ENCODE results near the gene RFX2. TPM values are rescaled to one million over a fixed set of nuclear protein-coding genes. Genes with fewer than 3 reads are reported as not detected.

Gene RFX2
- total RNA-seq, 2 experiments from 2014 or later: 4.7 to 6.0 TPM

GRCh38 chr19:6101291-6101825, 8.9 kb downstream of the RFX2 start:
- CTCF ChIA-PET: no interaction called here
- Mint-ChIP-seq H3K27ac (no peak overlapping the region), H3K9me3 (peaks cover 5% of the 10 kb centered on the region), H3K4me1 (ENCODE audit: low read depth) (peaks cover 10% of the 10 kb centered on the region), H3K4me3 (no peak overlapping the region), H3K27me3 (ENCODE audit: low read depth) (no peaks in the 10 kb centered on the region), H3K36me3 (ENCODE audit: low read depth) (peaks cover 5% of the 10 kb centered on the region)
- intact Hi-C loops (cut with micrococcal nuclease): no loop called here
- DNase-seq: no peak

GRCh38 chr19:6100284-6100915, 9.9 kb downstream of the RFX2 start:
- intact Hi-C loops (cut with micrococcal nuclease): no loop called here
- H3K36me3 Mint-ChIP-seq (ENCODE audit: low read depth): peaks cover 5% of the 10 kb centered on the region

GRCh38 chr19:6099599-6099998, 10.7 kb downstream of the RFX2 start:
- CTCF ChIA-PET: interaction anchor here (0.6 to 1.1 kb wide), 3 partner anchors 50 to 87 kb away, joined by 3 read pairs; no protein-coding TSS in a partner anchor
- H3K36me3 Mint-ChIP-seq (ENCODE audit: low read depth): peaks cover 5% of the 10 kb centered on the region
- H3K27me3 Mint-ChIP-seq (ENCODE audit: low read depth): no peaks in the 10 kb centered on the region
- intact Hi-C loops (cut with micrococcal nuclease): no loop called here
- H3K27ac Mint-ChIP-seq: no peak overlapping the region
- H3K9me3 Mint-ChIP-seq: peaks cover 5% of the 10 kb centered on the region
- peaks cover 10% of the 10 kb centered on the region for H3K4me1 Mint-ChIP-seq (ENCODE audit: low read depth)
- DNase-seq: no peak
- H3K4me3 Mint-ChIP-seq: peak overlapping the region; percentile 75

More at GRCh38 chr19:6100284-6100915, 9.9 kb downstream of the RFX2 start:
- Mint-ChIP-seq H3K27me3 (ENCODE audit: low read depth) (no peaks in the 10 kb centered on the region), H3K27ac (peak overlapping the region; percentile 81), H3K4me1 (ENCODE audit: low read depth) (peaks cover 10% of the 10 kb centered on the region), H3K4me3 (peak overlapping the region; percentile 75), H3K9me3 (peaks cover 5% of the 10 kb centered on the region)
- peak; percentile 61 for DNase-seq
- CTCF ChIA-PET: interaction anchor here (0.6 to 1.1 kb wide), 4 partner anchors 35 to 88 kb away, joined by 3 read pairs; partner anchors contain the start of gene ACSBG2

GRCh38 chr19:6099033-6099432, 11.3 kb downstream of the RFX2 start:
- Mint-ChIP-seq H3K4me1 (ENCODE audit: low read depth) (peaks cover 10% of the 10 kb centered on the region), H3K4me3 (no peak overlapping the region), H3K9me3 (peaks cover 5% of the 10 kb centered on the region), H3K27me3 (ENCODE audit: low read depth) (no peaks in the 10 kb centered on the region), H3K27ac (no peak overlapping the region), H3K36me3 (ENCODE audit: low read depth) (peaks cover 5% of the 10 kb centered on the region)
- no peak for DNase-seq
- CTCF ChIA-PET: interaction anchor here (0.6 to 1.1 kb wide), 3 partner anchors 13 to 66 kb away, joined by 3 read pairs; no protein-coding TSS in a partner anchor
- intact Hi-C loops (cut with micrococcal nuclease): no loop called here

GRCh38 chr19:6098574-6098973, 11.7 kb downstream of the RFX2 start:
- H3K4me1 Mint-ChIP-seq (ENCODE audit: low read depth): peaks cover 10% of the 10 kb centered on the region
- intact Hi-C loops (cut with micrococcal nuclease): no loop called here
- no peaks in the 10 kb centered on the region for H3K27me3 Mint-ChIP-seq (ENCODE audit: low read depth)
- H3K27ac Mint-ChIP-seq: no peak overlapping the region
- CTCF ChIA-PET: interaction anchor here (0.6 kb wide), 2 partner anchors 13 to 28 kb away, joined by 3 read pairs; no protein-coding TSS in a partner anchor
- no peak for DNase-seq
- H3K36me3 Mint-ChIP-seq (ENCODE audit: low read depth): peaks cover 5% of the 10 kb centered on the region
- H3K9me3 Mint-ChIP-seq: peaks cover 5% of the 10 kb centered on the region
- no peak overlapping the region for H3K4me3 Mint-ChIP-seq

- peaks cover 10% of the 10 kb centered on the region for H3K4me1 Mint-ChIP-seq (ENCODE audit: low read depth)
- H3K27ac Mint-ChIP-seq: no peak overlapping the region
- H3K36me3 Mint-ChIP-seq (ENCODE audit: low read depth): peaks cover 5% of the 10 kb centered on the region
- H3K27me3 Mint-ChIP-seq (ENCODE audit: low read depth): no peaks in the 10 kb centered on the region
- CTCF ChIA-PET: no interaction called here
- H3K4me3 Mint-ChIP-seq: no peak overlapping the region
- DNase-seq: no peak
- peaks cover 5% of the 10 kb centered on the region for H3K9me3 Mint-ChIP-seq
- intact Hi-C loops (cut with micrococcal nuclease): no loop called here
Measured at GRCh38 chr19:6097911-6098310, 12.4 kb downstream of the RFX2 start.

GRCh38 chr19:6095760-6096159, 14.5 kb downstream of the RFX2 start:
- peaks cover 5% of the 10 kb centered on the region for H3K9me3 Mint-ChIP-seq
- no peaks in the 10 kb centered on the region for H3K27me3 Mint-ChIP-seq (ENCODE audit: low read depth)
- H3K36me3 Mint-ChIP-seq (ENCODE audit: low read depth): peaks cover 4% of the 10 kb centered on the region
- no peak for DNase-seq
- CTCF ChIA-PET: no interaction called here
- peaks cover 7% of the 10 kb centered on the region for H3K4me1 Mint-ChIP-seq (ENCODE audit: low read depth)
- no peak overlapping the region for H3K4me3 Mint-ChIP-seq
- H3K27ac Mint-ChIP-seq: no peak overlapping the region
- intact Hi-C loops (cut with micrococcal nuclease): no loop called here

GRCh38 chr19:6092329-6093286, 17.7 kb downstream of the RFX2 start:
- no peaks in the 10 kb centered on the region for H3K36me3 Mint-ChIP-seq (ENCODE audit: low read depth)
- CTCF ChIA-PET: no interaction called here
- H3K4me3 Mint-ChIP-seq: no peak overlapping the region
- intact Hi-C loops (cut with micrococcal nuclease): no loop called here
- peaks cover 4% of the 10 kb centered on the region for H3K4me1 Mint-ChIP-seq (ENCODE audit: low read depth)
- no peak for DNase-seq
- no peaks in the 10 kb centered on the region for H3K9me3 Mint-ChIP-seq
- no peak overlapping the region for H3K27ac Mint-ChIP-seq
- H3K27me3 Mint-ChIP-seq (ENCODE audit: low read depth): no peaks in the 10 kb centered on the region

GRCh38 chr19:6091771-6092291, 18.5 kb downstream of the RFX2 start:
- Mint-ChIP-seq H3K27me3 (ENCODE audit: low read depth) (no peaks in the 10 kb centered on the region), H3K4me1 (ENCODE audit: low read depth) (peaks cover 12% of the 10 kb centered on the region), H3K36me3 (ENCODE audit: low read depth) (no peaks in the 10 kb centered on the region), H3K9me3 (no peaks in the 10 kb centered on the region), H3K4me3 (no peak overlapping the region), H3K27ac (no peak overlapping the region)
- no peak for DNase-seq
- intact Hi-C loops (cut with micrococcal nuclease): no loop called here
- CTCF ChIA-PET: no interaction called here

GRCh38 chr19:6090634-6091033, 19.7 kb downstream of the RFX2 start:
- intact Hi-C loops (cut with micrococcal nuclease): no loop called here
- Mint-ChIP-seq H3K36me3 (ENCODE audit: low read depth) (no peaks in the 10 kb centered on the region), H3K4me3 (no peak overlapping the region), H3K27ac (no peak overlapping the region), H3K9me3 (no peaks in the 10 kb centered on the region), H3K27me3 (ENCODE audit: low read depth) (no peaks in the 10 kb centered on the region), H3K4me1 (ENCODE audit: low read depth) (peaks cover 19% of the 10 kb centered on the region)
- no peak for DNase-seq
- CTCF ChIA-PET: interaction anchor here (0.6 kb wide), 1 partner anchor 85 kb away, joined by 4 read pairs; no protein-coding TSS in a partner anchor

- Mint-ChIP-seq H3K9me3 (no peaks in the 10 kb centered on the region), H3K27ac (no peak overlapping the region), H3K27me3 (ENCODE audit: low read depth) (no peaks in the 10 kb centered on the region), H3K4me1 (ENCODE audit: low read depth) (peaks cover 19% of the 10 kb centered on the region), H3K4me3 (no peak overlapping the region), H3K36me3 (ENCODE audit: low read depth) (no peaks in the 10 kb centered on the region)
- CTCF ChIA-PET: no interaction called here
- intact Hi-C loops (cut with micrococcal nuclease): loop anchor here (5.0 kb wide), 1 partner anchor 39 kb away; no protein-coding TSS in a partner anchor
- no peak for DNase-seq
Measured at GRCh38 chr19:6088602-6089049, 21.7 kb downstream of the RFX2 start.

GRCh38 chr19:6087074-6087571, 23.2 kb downstream of the RFX2 start:
- peak overlapping the region; percentile 54 for H3K4me3 Mint-ChIP-seq
- H3K36me3 Mint-ChIP-seq (ENCODE audit: low read depth): no peaks in the 10 kb centered on the region
- H3K27me3 Mint-ChIP-seq (ENCODE audit: low read depth): no peaks in the 10 kb centered on the region
- peaks cover 19% of the 10 kb centered on the region for H3K4me1 Mint-ChIP-seq (ENCODE audit: low read depth)
- no peaks in the 10 kb centered on the region for H3K9me3 Mint-ChIP-seq
- intact Hi-C loops (cut with micrococcal nuclease): loop anchor here (5.0 kb wide), 1 partner anchor 40 kb away; no protein-coding TSS in a partner anchor
- CTCF ChIA-PET: no interaction called here
- peak; percentile 31 for DNase-seq
- H3K27ac Mint-ChIP-seq: no peak overlapping the region
